ENCODE measurements around the gene PNPT1.

PNPT1 gene

GRCh38 chr2:55668956-55669355, 24.7 kb downstream of the PNPT1 start:
- no peak for DNase-seq (ENCODE audit: low read depth in 2 of 2)

GRCh38 chr2:55653255-55653654, 40.4 kb downstream of the PNPT1 start:
- no peak for DNase-seq (ENCODE audit: low read depth in 2 of 2)

- DNase-seq (ENCODE audit: low read depth in 2 of 2): no peak
These were observed 44.4 kb downstream of the PNPT1 start for GRCh38 chr2:55649211-55649610.

GRCh38 chr2:55636831-55637230, 56.8 kb downstream of the PNPT1 start:
- no peak for DNase-seq (ENCODE audit: low read depth in 2 of 2)

- no peak for DNase-seq (ENCODE audit: low read depth in 2 of 2)
These were observed 64.7 kb downstream of the PNPT1 start for GRCh38 chr2:55628931-55629330.

GRCh38 chr2:55627915-55628314, 65.7 kb downstream of the PNPT1 start:
- DNase-seq (ENCODE audit: low read depth in 2 of 2): no peak

GRCh38 chr2:55621802-55622201, 71.8 kb downstream of the PNPT1 start:
- DNase-seq (ENCODE audit: low read depth in 2 of 2): no peak

GRCh38 chr2:55620123-55620779, 73.4 kb downstream of the PNPT1 start:
- no peak for DNase-seq (ENCODE audit: low read depth in 2 of 2)

GRCh38 chr2:55618275-55619055, 75.2 kb downstream of the PNPT1 start:
- DNase-seq (ENCODE audit: low read depth in 2 of 2): peak; percentile 15 to 19

GRCh38 chr2:55618025-55618274, 75.7 kb downstream of the PNPT1 start:
- DNase-seq (ENCODE audit: low read depth in 2 of 2): no peak

GRCh38 chr2:55617175-55618024, 76.2 kb downstream of the PNPT1 start, which contains the start of gene PPP4R3B:
PPP4R3B (minus strand) TSS chr2:55617622; CDS start chr2:55617285, 337 bp downstream.
- peak; percentile 94 to 96 for DNase-seq (ENCODE audit: low read depth in 2 of 2)

- DNase-seq (ENCODE audit: low read depth in 2 of 2): peak in 1 of 2 donors; percentile 6
These were observed 77.0 kb downstream of the PNPT1 start for GRCh38 chr2:55616551-55617174.

GRCh38 chr2:55611997-55612396, 81.6 kb downstream of the PNPT1 start:
- DNase-seq (ENCODE audit: low read depth in 2 of 2): no peak

GRCh38 chr2:55610954-55611743, 82.5 kb downstream of the PNPT1 start:
- no peak for DNase-seq (ENCODE audit: low read depth in 2 of 2)

- no peak for DNase-seq (ENCODE audit: low read depth in 2 of 2)
These were observed 83.6 kb downstream of the PNPT1 start for GRCh38 chr2:55609938-55610578.

GRCh38 chr2:55609193-55609794, 84.3 kb downstream of the PNPT1 start:
- no peak for DNase-seq (ENCODE audit: low read depth in 2 of 2)

GRCh38 chr2:55607717-55608116, 85.9 kb downstream of the PNPT1 start:
- DNase-seq (ENCODE audit: low read depth in 2 of 2): no peak

- DNase-seq (ENCODE audit: low read depth in 2 of 2): no peak
These were observed 89.5 kb downstream of the PNPT1 start for GRCh38 chr2:55604027-55604565.

- DNase-seq (ENCODE audit: low read depth in 2 of 2): no peak
These were observed 91.8 kb downstream of the PNPT1 start for GRCh38 chr2:55601849-55602248.

Data from stimulated activated CD8-positive, alpha-beta memory T cell treated with anti-CD3 and anti-CD28 coated beads, Interleukin-7, amount 100 ng/mL, for 1 hour (primary cell).